BE2C (cell line): ENCODE measurements around the gene SUGP2.

Experiments
- DNase-seq: peaks from one replicate; pipeline ENCODE4 v3.0.0-alpha.2; 2020
- H3K27me3 ChIP-seq: fragments of 250-450 bp; sonication (Bioruptor Pico); 2 replicates; pipeline ENCODE4 v1.5.1; 2020; ENCODE audit warnings: mild to moderate bottlenecking
- H3K36me3 ChIP-seq: fragments of 250-450 bp; sonication (Bioruptor Pico); 2 replicates; pipeline ENCODE4 v1.5.1; 2020; ENCODE audit warnings: mild to moderate bottlenecking
- H3K4me1 ChIP-seq: fragments of 250-450 bp; sonication (Bioruptor Pico); 2 replicates; pipeline ENCODE4 v1.5.1; 2020
- H3K4me3 ChIP-seq: 2 replicates; pipeline ENCODE4 v1.5.1; 2011; ENCODE audit warnings: low read depth, low read length
- H3K9me3 ChIP-seq: fragments of 250-450 bp; sonication (Bioruptor Pico); 2 replicates; pipeline ENCODE4 v1.5.1; 2020
- TF ChIP-seq, protein P1 (sequence below): IDR thresholded peaks from 2 replicates; pipeline ENCODE4 v1.5.1; 2012; ENCODE audit warnings: mild to moderate bottlenecking, low read depth, low read length

Gene SUGP2

DNA sequence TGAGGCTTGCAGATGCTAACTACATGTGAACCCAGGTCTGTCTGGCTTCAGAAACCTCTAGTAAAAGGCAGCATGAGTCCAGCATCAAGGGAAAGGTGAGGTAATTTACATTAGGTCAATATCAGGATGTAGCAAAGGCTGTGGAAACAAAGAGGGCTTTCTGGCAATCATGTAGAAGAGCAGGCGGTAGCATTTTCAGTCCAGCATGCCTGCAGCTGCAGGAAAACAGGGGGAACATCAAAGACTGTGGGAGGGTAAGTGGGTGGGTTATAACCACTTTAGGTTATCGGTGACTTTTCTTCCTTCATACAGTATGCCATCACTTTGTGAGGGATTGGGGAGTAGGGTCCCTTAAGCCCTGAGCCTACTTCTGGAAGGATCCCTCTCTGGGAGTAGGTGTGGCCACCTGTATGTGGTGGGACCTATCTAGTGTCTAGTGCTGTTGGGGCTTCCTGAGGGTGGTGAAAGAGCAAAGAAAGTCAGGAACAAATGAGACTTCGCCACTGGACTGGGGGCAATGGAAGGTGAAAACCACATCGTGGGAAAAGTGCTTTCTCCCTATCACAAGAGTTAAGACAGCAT lies 10.8 kb downstream of the SUGP2 start:
- Histone ChIP-seq H3K9me3 (no peaks in the 10 kb centered on the region), H3K4me3 (no peak overlapping the region), H3K4me1 (no peaks in the 10 kb centered on the region), H3K36me3 (peaks cover 71% of the 10 kb centered on the region), H3K27me3 (no peaks in the 10 kb centered on the region)
- no peak for DNase-seq
- TF ChIP-seq, protein P1, sequence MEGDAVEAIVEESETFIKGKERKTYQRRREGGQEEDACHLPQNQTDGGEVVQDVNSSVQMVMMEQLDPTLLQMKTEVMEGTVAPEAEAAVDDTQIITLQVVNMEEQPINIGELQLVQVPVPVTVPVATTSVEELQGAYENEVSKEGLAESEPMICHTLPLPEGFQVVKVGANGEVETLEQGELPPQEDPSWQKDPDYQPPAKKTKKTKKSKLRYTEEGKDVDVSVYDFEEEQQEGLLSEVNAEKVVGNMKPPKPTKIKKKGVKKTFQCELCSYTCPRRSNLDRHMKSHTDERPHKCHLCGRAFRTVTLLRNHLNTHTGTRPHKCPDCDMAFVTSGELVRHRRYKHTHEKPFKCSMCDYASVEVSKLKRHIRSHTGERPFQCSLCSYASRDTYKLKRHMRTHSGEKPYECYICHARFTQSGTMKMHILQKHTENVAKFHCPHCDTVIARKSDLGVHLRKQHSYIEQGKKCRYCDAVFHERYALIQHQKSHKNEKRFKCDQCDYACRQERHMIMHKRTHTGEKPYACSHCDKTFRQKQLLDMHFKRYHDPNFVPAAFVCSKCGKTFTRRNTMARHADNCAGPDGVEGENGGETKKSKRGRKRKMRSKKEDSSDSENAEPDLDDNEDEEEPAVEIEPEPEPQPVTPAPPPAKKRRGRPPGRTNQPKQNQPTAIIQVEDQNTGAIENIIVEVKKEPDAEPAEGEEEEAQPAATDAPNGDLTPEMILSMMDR, result no peak

DNA sequence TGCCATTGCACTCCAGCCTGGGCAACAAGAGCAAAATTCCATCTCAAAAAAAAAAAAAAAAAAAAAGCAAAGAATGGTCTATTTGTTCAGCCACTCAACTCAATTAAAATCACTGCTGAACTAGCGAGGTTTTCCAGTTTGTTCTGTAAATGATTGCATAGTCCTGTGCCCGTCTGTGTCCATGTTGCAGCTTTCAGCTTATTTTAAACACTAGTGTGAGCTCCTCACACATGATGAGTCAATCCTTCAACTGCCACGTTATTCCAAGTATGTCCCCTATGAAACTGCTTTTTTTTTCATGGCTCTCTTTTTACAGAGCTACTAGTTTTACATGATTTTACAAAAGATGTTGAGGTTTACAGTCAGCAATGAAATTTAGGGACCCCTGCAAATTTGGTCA lies 12.2 kb downstream of the SUGP2 start:
- no peaks in the 10 kb centered on the region for H3K9me3 ChIP-seq
- no peaks in the 10 kb centered on the region for H3K27me3 ChIP-seq
- H3K4me3 ChIP-seq, result no peak overlapping the region
- H3K4me1 ChIP-seq, result no peaks in the 10 kb centered on the region
- DNase-seq, result no peak
- TF ChIP-seq, protein P1, result no peak
- peaks cover 71% of the 10 kb centered on the region for H3K36me3 ChIP-seq

DNA sequence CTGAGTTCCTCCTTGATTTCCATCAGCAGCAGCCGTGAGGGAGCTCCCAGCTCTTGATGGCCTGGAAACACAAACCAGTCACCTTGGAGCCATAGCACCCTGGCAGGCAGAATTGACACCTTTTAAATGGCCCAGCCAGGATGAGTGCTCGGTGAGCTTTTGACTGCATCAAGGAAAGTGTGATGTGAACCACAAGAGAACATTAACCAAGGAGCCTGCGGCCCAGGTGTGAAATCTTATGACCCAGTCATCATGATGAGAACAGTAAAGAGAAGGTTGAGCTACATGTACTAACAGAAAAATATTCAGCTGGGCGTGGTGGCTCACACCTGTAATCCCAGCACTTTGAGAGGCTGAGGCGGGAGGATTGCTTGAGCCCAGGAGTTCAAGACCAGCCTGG lies 22.8 kb downstream of the SUGP2 start:
- Histone ChIP-seq H3K27me3 (no peaks in the 10 kb centered on the region), H3K4me1 (no peaks in the 10 kb centered on the region), H3K4me3 (no peak overlapping the region), H3K36me3 (peaks cover 75% of the 10 kb centered on the region), H3K9me3 (no peaks in the 10 kb centered on the region)
- TF ChIP-seq, protein P1, result no peak
- DNase-seq, result no peak

DNA sequence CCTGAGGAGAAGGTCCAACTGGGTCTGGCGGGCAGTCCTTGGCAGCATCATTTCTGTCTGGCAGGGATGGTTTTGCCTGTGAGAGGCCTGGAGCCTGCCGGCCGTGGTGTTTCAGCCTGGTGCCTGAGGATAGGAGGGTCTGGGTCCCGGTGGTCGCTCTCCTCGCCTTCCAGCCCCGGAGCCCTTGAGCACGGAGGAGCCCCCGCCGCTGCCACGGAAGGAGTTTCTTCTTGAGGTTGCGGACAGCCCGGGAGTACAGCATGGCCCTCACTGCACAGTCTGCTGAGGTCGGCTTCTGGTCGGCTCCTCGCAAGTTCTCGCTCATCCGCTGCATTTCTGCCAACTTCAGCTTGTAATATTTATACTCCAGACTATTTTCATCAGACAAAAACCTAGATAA lies 23.4 kb downstream of the SUGP2 start:
- TF ChIP-seq, protein P1, result no peak
- Histone ChIP-seq H3K36me3 (peaks cover 74% of the 10 kb centered on the region), H3K4me3 (no peak overlapping the region), H3K4me1 (no peaks in the 10 kb centered on the region), H3K9me3 (no peaks in the 10 kb centered on the region), H3K27me3 (no peaks in the 10 kb centered on the region)
- DNase-seq, result no peak

DNA sequence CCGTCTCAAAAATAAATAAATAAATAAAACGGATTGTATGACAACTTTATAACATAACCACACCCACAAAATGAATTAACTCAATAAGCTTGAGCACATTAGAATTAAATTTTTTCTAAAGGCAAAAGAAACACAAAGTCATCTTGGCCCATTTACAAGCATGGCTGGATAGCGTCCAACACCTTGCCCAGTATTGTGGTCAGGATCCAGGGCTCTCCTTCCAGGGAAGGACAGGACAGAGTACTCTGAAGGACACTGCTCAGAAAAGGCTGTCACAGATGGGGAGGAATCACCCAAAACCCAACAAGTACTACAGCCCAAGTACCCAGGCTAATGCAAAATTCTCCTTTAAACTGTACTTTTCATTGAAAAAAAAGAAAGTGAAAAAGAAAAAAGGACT lies 27.1 kb downstream of the SUGP2 start:
- DNase-seq, result no peak
- Histone ChIP-seq H3K9me3 (no peaks in the 10 kb centered on the region), H3K4me1 (no peaks in the 10 kb centered on the region), H3K36me3 (peaks cover 75% of the 10 kb centered on the region), H3K27me3 (no peaks in the 10 kb centered on the region), H3K4me3 (no peak overlapping the region)
- TF ChIP-seq, protein P1, result no peak

DNA sequence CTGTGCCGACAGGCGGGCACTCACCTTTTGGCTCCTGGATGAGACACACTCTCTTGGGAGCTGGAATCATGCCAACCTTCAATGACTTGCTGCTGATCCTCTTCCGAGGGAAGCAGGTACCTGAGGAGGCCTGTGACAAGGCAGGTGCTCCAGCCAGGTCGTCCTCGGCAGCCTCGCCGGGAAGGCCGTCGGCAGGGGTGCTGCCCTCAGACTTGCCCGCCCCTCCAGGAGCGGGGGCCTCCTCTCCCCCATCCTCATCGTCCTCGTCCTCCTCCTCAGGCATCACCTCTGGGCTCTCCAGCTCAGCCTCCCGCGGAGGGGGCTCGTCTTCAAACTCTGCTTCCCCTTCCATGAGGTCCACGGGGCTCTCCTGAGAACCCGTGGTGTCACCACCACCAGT lies 29.2 kb downstream of the SUGP2 start:
- H3K4me1 ChIP-seq, result no peaks in the 10 kb centered on the region; the same call in 1 of the 2 replicates
- TF ChIP-seq, protein P1, result no peak
- DNase-seq, result no peak
- H3K9me3 ChIP-seq, result no peaks in the 10 kb centered on the region
- no peaks in the 10 kb centered on the region for H3K27me3 ChIP-seq
- H3K36me3 ChIP-seq, result peaks cover 78% of the 10 kb centered on the region
- no peak overlapping the region for H3K4me3 ChIP-seq
